GM18861 (cell line): ENCODE measurements around the gene NKAIN2.
"Not testable (repeated sequence)": the region's sequence is repeated elsewhere in the genome, so short reads cannot be mapped to it uniquely, and the experiment has no call there.

Source experiments
- ATAC-seq: cut with Tn5 transposase; IDR thresholded peaks from one replicate; pipeline ENCODE4 v1.9.1; 2021; ENCODE audit not compliant: unreplicated experiment

The NKAIN2 gene

GRCh38 chr6:123956492-123957139 lies 153.0 kb downstream of the NKAIN2 start:
- ATAC-seq, result no peak

GRCh38 chr6:123962508-123962907 lies 158.8 kb downstream of the NKAIN2 start:
- no peak for ATAC-seq

- ATAC-seq, result no peak
Measured at GRCh38 chr6:123965894-123966293, 162.2 kb downstream of the NKAIN2 start.

GRCh38 chr6:123966618-123967017 lies 163.0 kb downstream of the NKAIN2 start:
- ATAC-seq, result no peak

- ATAC-seq, result no peak
Measured at GRCh38 chr6:123967905-123968304, 164.2 kb downstream of the NKAIN2 start.

- no peak for ATAC-seq
Measured at GRCh38 chr6:123972600-123973294, 169.1 kb downstream of the NKAIN2 start.

GRCh38 chr6:123980311-123980710 lies 176.6 kb downstream of the NKAIN2 start:
- ATAC-seq, result no peak

- peak; percentile 54 for ATAC-seq
Measured at GRCh38 chr6:123986938-123987337, 183.3 kb downstream of the NKAIN2 start.

- ATAC-seq, result not testable (repeated sequence)
Measured at GRCh38 chr6:123989918-123990317, 186.3 kb downstream of the NKAIN2 start.

- ATAC-seq, result no peak
Measured at GRCh38 chr6:123990376-123990775, 186.7 kb downstream of the NKAIN2 start.

GRCh38 chr6:123994168-123994567 lies 190.5 kb downstream of the NKAIN2 start:
- no peak for ATAC-seq

- no peak for ATAC-seq
Measured at GRCh38 chr6:123994891-123995635, 191.4 kb downstream of the NKAIN2 start.

GRCh38 chr6:123997223-123997622 lies 193.6 kb downstream of the NKAIN2 start:
- no peak for ATAC-seq

- ATAC-seq, result no peak
Measured at GRCh38 chr6:124002377-124003081, 198.9 kb downstream of the NKAIN2 start.

- no peak for ATAC-seq
Measured at GRCh38 chr6:124007266-124007665, 203.6 kb downstream of the NKAIN2 start.

GRCh38 chr6:124008000-124008987 lies 204.6 kb downstream of the NKAIN2 start:
- no peak for ATAC-seq

- no peak for ATAC-seq
Measured at GRCh38 chr6:124008988-124009765, 205.5 kb downstream of the NKAIN2 start.

GRCh38 chr6:124010574-124010973 lies 206.9 kb downstream of the NKAIN2 start:
- ATAC-seq, result peak; percentile 36

GRCh38 chr6:124011180-124011579 lies 207.5 kb downstream of the NKAIN2 start:
- no peak for ATAC-seq
